GM06990 (cell line): Measurements from ENCODE around the gene ALDH1B1.

Experiments used
- DNase-seq: peaks from one replicate; pipeline ENCODE4 v3.0.0-alpha.2; 2011; ENCODE audit not compliant: insufficient read length; ENCODE audit errors: extremely low read depth
- H3K27me3 ChIP-seq: replicated peaks from 2 replicates; pipeline ENCODE4 v1.6.0; 2011; ENCODE audit warnings: low read length; ENCODE audit not compliant: control insufficient read depth, insufficient read depth
- H3K36me3 ChIP-seq: 2 replicates; pipeline ENCODE4 v1.5.1; 2011; ENCODE audit warnings: low read length; ENCODE audit not compliant: control insufficient read depth, insufficient read depth
- H3K4me3 ChIP-seq: replicated peaks from 2 replicates; pipeline ENCODE4 v1.5.1; 2011; ENCODE audit warnings: low read depth, mild to moderate bottlenecking, control low read depth, low read length
- CTCF ChIP-seq: IDR thresholded peaks from 2 replicates; pipeline ENCODE4 v1.5.1; 2011; ENCODE audit warnings: low read length, control low read depth, mild to moderate bottlenecking, inconsistent platforms; ENCODE audit not compliant: insufficient read depth, poor library complexity, severe bottlenecking

ALDH1B1 gene

DNA sequence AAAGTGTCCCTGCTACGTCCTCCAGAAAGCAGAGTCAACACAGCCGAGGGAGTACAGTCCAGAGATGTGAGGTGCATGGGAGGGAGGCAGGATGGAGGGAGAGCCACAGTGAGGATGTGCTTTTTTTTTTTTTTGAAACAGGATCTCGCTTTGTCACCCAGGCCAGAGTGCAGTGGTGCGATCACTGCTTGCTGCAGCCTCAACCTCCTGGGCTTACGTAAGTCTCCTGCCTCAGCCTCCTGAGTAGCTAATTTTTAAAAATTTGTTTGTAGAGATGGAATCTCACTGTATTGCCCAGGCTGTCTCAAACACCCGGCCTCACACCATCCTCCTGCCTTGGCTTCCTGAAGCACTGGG lies 33.2 kb upstream of the ALDH1B1 start:
- no peak for DNase-seq
- TF ChIP-seq CTCF = no peak
- no peaks in the 10 kb centered on the region for H3K27me3 ChIP-seq
- no peak overlapping the region for H3K4me3 ChIP-seq
- no peaks in the 10 kb centered on the region for H3K36me3 ChIP-seq

DNA sequence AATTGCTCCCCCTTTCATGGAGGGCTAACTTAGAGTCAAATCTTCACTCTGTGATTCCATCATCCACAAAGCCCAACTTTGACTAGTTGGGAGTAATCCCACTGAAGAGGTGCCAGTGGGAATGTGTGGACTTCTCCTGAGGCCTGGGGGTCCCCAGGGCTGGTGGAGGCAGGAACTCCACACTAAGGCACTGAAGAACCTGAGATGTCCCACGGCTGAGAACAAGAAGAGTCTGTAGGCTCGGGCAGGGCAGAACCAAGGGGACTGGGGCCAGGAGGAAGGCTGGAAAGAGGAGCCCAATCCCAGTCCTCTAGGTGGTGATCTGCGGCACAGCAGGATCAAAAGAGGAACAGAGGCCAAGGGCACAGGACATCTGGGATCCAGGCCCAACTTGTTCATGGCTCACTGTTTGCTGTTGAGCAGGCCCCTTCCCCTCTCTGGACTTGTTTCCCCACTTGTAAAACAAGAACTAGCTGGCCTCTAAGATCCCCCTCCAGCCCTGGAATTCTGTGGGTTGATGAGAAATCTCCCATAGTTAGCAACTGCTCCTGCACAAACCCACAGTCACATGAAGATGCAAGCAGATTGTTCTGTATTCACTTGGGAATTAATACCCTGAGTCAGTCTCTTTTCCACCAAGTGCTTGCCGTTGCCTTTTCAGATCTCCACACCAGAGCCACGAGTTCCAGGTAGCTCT lies 32.7 kb upstream of the ALDH1B1 start:
- no peak for DNase-seq
- TF ChIP-seq CTCF = no peak
- Histone ChIP-seq H3K4me3 (no peak overlapping the region), H3K36me3 (no peaks in the 10 kb centered on the region), H3K27me3 (no peaks in the 10 kb centered on the region)

DNA sequence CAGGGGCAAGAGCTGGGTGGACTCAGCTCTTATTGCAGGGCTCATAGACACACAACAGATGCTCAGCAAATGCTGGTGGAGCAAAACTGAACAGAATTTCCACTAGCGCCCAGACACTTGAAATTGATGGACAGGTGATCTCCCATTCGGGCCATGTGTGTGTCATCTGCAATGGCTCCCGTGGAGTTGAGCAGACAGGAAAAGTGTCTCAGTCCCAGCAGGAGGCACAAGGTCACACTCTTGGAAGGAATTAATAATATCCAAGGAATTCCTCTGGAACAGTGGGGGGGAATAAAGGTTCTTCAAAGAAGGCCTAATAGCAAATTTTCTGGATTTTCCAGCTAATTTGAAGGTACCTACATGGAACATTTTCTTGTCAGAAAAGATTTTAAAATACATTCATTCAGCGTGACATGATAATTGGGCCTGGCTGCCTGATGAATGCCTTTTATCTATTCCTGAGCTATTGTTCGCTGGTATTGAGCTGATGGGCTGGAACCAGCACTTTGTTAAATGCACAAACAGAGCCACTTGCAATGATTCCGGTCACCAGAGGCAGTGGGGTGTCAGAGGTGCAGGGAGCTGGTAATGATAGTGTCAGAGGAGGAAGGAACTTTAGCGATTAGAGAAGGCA lies 31.5 kb upstream of the ALDH1B1 start:
- no peak overlapping the region for H3K4me3 ChIP-seq
- no peaks in the 10 kb centered on the region for H3K36me3 ChIP-seq
- DNase-seq = no peak
- H3K27me3 ChIP-seq = no peaks in the 10 kb centered on the region
- TF ChIP-seq CTCF = no peak

GRCh38 chr9:38361473-38361850 lies 31.0 kb upstream of the ALDH1B1 start:
- DNase-seq = no peak
- Histone ChIP-seq H3K4me3 (no peak overlapping the region), H3K27me3 (no peaks in the 10 kb centered on the region), H3K36me3 (no peaks in the 10 kb centered on the region)
- no peak for TF ChIP-seq CTCF

DNA sequence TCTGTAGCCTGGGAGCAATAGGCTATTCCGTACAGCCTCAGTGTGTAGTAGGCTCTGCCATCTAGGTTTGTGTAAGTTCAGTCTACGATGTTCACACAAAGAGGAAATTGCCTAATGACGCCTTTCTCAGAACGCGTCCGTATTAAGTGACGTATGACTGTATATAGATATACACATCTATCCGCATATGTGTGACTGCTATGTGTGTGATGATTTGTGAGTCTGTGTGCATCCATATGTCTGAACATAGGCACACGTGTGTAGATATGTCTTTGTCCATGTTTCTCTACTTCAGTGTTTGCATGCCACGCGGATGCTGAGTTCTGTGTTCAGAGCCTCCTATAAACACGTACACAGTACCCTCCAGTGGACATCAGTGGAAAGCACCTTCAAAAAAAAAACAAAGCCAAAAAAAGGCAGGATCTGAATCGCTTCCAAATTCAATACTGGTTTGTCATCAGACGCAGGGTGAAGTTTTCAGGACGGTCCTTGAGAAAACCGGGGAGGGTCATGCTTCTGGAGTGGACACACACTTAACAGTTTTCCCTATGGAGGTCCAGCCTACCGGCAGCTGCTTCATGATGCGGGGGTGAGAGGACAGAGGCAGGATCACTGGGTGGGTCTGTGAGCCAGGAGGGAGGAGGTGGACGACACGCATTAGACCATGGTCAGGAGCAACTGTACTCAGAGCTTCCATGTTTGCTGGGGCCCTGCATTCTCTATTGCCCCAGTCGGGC lies 29.5 kb upstream of the ALDH1B1 start:
- H3K4me3 ChIP-seq = no peak overlapping the region
- TF ChIP-seq CTCF = peak; percentile 58
- DNase-seq = no peak
- H3K36me3 ChIP-seq = no peaks in the 10 kb centered on the region
- H3K27me3 ChIP-seq = no peaks in the 10 kb centered on the region

DNA sequence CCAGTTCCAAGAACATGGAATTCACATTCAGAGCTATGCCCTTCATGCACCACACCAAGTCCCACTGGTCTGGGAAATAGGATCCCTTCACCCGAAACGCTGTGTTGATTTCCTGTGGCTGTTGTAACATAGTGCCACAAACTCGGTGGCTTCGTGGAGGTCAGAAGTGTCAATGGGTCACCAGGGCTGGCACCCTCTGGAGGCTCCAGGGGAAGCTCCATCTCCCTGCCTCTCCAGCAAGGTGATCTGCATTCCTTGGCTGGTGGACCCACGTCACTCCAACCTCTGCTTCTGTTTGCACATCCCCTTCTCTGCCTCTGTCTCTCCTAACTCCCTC lies 28.9 kb upstream of the ALDH1B1 start:
- no peaks in the 10 kb centered on the region for H3K36me3 ChIP-seq
- H3K27me3 ChIP-seq = no peaks in the 10 kb centered on the region
- no peak for TF ChIP-seq CTCF
- H3K4me3 ChIP-seq = no peak overlapping the region
- no peak for DNase-seq
